Colonic mucosa (tissue), 4 donors: ENCODE data around the gene CCDC136. TPM values are rescaled to one million over a fixed set of nuclear protein-coding genes. Genes with fewer than 3 reads are reported as not detected.

Experiments
- DNase-seq: peaks from one replicate; pipeline ENCODE4 v3.0.0-alpha.2; 2020
- H3K27ac ChIP-seq: fragments of 200-600 bp; one replicate; pipeline ENCODE4 v1.8.0; 2021
- H3K27me3 ChIP-seq: fragments of 200-600 bp; one replicate; pipeline ENCODE4 v1.8.0; 2021
- H3K36me3 ChIP-seq: fragments of 200-600 bp; one replicate; pipeline ENCODE4 v1.8.0; 2021
- H3K4me1 ChIP-seq: fragments of 200-600 bp; one replicate; pipeline ENCODE4 v1.8.0; 2021; ENCODE audit warnings: mild to moderate bottlenecking
- H3K4me3 ChIP-seq: fragments of 200-600 bp; one replicate; pipeline ENCODE4 v1.8.0; 2021
- H3K9ac ChIP-seq, 2 donors: one replicate each; pipeline ENCODE4 v1.7.0; 2013; ENCODE audit warnings: control low read depth in 2 of 2, low read depth in 2 of 2, low read length in 2 of 2
- H3K9me3 ChIP-seq: fragments of 200-600 bp; one replicate; pipeline ENCODE4 v1.8.0; 2021
- intact Hi-C: fragments of 100-400 bp; cut with DNase I; formaldehyde crosslinking; loops from one replicate; pipeline ENCODE4 v1.14.1; 2022
- total RNA-seq, 2 donors: library from RNA; stranded (reverse); fragmentation: NEBNext Ultra II Directional in 1 of 2; extraction: Animal tissue kit (Norgen Biotek cat#: 25700) in 1 of 2; gene quantifications; one replicate each; pipeline ENCODE4 v1.2.1, GENCODE V29; 2021
- TF ChIP-seq, protein P1 (sequence below): fragments of 200-600 bp; IDR thresholded peaks from one replicate; pipeline ENCODE4 v1.8.0; 2022; ENCODE audit warnings: antibody characterized with exemption, mild to moderate bottlenecking
- donor health status: healthy.
- donor health status: DM: no; HTN: no; CAD: no.
- donor health status: DM: no; HTN: no; CAD: no.

CCDC136 gene
- total RNA-seq, 2 donors from 2014 or later: 0.64 to 5.8 TPM

DNA sequence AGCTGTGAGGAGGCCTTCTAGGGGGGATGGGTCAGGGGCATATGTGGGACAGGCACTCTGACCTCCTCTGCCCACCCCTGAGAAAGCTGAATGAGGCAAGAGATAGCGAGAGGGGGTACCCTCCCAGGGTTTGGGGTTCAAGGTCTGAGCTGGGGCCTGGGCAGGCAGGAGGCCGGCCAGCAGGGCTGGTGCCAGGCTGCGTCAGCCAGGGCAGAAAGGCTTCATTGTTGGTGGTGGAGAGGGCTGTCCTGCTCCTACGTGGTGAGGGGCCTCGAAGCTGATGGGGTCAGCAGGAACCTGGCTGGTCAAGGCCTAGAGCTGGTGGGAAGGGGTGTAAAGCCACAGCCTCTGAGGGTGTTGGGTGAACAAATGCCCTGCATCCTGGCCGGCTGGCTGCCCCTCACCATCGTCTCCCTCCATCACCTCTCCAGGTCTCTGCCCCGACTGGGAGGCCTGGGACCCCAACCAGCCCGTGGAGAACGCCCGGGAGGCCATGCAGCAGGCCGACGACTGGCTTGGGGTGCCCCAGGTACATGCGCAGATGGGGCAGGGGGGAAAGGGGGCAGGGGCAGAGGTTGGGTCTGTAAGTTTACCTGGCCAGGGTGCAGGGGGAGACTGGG, 45.1 kb downstream of the CCDC136 start:
- Histone ChIP-seq H3K4me3 (no peak overlapping the region), H3K27ac (no peak overlapping the region), H3K9me3 (no peaks in the 10 kb centered on the region), H3K36me3 (no peaks in the 10 kb centered on the region), H3K9ac (no peak overlapping the region), H3K27me3 (peaks cover 3% of the 10 kb centered on the region), H3K4me1 (no peaks in the 10 kb centered on the region)
- DNase-seq: no peak
- intact Hi-C loops: no loop called here
- TF ChIP-seq, protein P1, sequence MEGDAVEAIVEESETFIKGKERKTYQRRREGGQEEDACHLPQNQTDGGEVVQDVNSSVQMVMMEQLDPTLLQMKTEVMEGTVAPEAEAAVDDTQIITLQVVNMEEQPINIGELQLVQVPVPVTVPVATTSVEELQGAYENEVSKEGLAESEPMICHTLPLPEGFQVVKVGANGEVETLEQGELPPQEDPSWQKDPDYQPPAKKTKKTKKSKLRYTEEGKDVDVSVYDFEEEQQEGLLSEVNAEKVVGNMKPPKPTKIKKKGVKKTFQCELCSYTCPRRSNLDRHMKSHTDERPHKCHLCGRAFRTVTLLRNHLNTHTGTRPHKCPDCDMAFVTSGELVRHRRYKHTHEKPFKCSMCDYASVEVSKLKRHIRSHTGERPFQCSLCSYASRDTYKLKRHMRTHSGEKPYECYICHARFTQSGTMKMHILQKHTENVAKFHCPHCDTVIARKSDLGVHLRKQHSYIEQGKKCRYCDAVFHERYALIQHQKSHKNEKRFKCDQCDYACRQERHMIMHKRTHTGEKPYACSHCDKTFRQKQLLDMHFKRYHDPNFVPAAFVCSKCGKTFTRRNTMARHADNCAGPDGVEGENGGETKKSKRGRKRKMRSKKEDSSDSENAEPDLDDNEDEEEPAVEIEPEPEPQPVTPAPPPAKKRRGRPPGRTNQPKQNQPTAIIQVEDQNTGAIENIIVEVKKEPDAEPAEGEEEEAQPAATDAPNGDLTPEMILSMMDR: no peak

DNA sequence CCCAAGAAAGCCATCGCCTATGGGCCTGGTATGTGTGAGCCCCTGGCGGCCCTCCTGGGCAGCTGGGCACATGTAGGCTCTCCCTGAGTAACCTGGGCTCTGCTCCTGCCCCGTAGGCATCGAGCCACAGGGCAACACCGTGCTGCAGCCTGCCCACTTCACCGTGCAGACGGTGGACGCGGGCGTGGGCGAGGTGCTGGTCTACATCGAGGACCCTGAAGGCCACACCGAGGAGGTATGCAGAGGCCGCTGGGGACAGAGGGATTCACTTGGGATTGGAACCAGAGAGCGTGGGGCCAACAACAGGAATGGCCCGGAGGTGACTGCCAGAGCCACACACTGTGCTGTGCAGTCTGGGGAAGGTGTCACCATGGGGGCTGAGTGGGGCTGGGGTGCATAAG, 45.8 kb downstream of the CCDC136 start:
- Histone ChIP-seq H3K9ac (no peak overlapping the region), H3K27ac (no peak overlapping the region), H3K4me3 (no peak overlapping the region), H3K4me1 (no peaks in the 10 kb centered on the region), H3K27me3 (no peaks in the 10 kb centered on the region), H3K36me3 (no peaks in the 10 kb centered on the region), H3K9me3 (no peaks in the 10 kb centered on the region)
- no peak for DNase-seq
- intact Hi-C loops: no loop called here
- TF ChIP-seq, protein P1: no peak

DNA sequence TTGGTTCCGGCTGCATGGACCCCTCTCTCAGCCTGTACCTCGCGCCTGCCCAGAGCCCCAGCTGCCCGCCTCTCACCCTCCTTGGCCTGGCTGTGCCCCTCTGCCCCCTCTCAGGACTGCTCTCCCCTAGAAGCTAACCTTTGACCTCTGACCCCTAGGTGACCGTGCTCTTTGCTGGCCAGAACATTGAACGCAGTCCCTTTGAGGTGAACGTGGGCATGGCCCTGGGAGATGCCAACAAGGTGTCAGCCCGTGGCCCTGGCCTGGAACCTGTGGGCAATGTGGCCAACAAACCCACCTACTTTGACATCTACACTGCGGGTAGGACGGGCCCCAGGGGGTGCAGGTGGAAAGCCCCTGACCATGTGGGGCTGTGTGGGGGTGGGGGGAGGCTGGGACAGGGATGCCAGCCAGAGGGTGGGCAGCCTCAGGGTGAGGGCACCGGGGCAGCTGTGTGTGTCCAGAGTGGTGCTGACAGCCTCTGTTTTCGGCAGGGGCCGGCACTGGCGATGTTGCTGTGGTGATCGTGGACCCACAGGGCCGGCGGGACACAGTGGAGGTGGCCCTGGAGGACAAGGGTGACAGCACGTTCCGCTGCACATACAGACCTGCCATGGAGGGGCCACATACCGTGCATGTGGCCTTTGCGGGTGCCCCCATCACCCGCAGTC, 46.5 kb downstream of the CCDC136 start:
- intact Hi-C loops: no loop called here
- H3K9ac ChIP-seq: no peak overlapping the region
- TF ChIP-seq, protein P1: no peak
- no peaks in the 10 kb centered on the region for H3K9me3 ChIP-seq
- no peak overlapping the region for H3K27ac ChIP-seq
- no peaks in the 10 kb centered on the region for H3K4me1 ChIP-seq
- H3K36me3 ChIP-seq: no peaks in the 10 kb centered on the region
- no peak for DNase-seq
- no peaks in the 10 kb centered on the region for H3K27me3 ChIP-seq
- no peak overlapping the region for H3K4me3 ChIP-seq

DNA sequence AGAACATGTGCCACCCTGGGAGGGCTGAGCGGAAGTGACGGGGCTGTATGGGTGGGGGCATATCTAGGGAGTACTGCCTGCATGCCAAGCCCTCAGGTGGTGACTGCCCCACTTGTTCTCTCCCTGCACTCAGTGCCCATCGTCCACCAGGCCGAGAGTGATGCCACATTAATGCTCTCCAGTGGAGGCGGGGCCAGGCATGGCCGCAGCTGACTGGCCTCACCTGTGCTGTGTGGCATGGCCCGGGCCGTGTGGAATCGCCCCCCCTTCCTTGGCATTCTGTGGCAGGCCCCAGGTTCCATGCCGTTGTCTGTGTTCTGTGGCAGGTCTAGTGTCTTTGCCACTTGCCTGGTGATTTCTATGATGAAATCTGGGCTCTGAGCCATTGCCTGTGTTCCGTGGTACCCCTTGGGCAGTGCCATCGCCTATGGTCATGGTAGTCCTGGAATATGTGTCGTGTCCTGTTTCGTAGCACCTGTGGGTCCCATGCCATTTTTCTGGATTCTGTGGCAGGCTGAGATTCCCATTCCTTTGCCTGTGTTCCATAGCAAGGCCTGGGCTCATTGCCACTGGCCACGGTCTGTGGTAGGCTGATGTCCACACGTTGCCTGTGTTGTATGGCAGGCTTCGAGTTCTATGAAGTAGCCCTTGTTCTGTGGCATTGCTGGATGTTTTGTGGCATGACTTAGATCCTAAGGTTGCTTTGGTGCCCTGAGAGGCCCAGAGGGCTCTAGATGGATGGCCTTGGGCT, 47.4 kb downstream of the CCDC136 start:
- no peaks in the 10 kb centered on the region for H3K27me3 ChIP-seq
- TF ChIP-seq, protein P1: no peak
- H3K27ac ChIP-seq: no peak overlapping the region
- H3K4me3 ChIP-seq: no peak overlapping the region
- no peak for DNase-seq
- H3K4me1 ChIP-seq: no peaks in the 10 kb centered on the region
- intact Hi-C loops: no loop called here
- H3K36me3 ChIP-seq: no peaks in the 10 kb centered on the region
- H3K9ac ChIP-seq: no peak overlapping the region
- H3K9me3 ChIP-seq: no peaks in the 10 kb centered on the region

DNA sequence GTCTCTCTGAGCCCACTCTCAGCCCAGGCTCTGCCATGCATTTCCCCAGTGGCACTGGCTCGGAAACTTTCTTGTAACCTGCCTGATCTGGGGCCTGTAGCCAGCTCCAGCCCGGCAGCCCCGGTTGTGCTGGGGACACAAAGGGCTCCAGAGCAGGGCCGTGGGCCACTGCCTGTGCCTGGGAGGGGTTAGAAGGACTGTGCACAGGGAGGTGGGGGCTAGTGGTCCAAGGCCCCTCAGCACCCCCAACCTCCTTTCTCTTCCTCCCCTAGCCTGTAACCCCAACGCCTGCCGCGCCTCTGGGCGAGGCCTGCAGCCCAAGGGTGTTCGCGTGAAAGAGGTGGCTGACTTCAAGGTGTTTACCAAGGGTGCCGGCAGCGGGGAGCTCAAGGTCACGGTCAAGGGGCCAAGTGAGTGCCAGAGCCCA, 48.0 kb downstream of the CCDC136 start:
- intact Hi-C loops: loop anchor here (2.0 kb wide), 1 partner anchor 43 kb away; no protein-coding TSS in a partner anchor

More for the DNA sequence above, 48.0 kb downstream of the CCDC136 start:
- DNase-seq: no peak
- Histone ChIP-seq H3K27me3 (no peaks in the 10 kb centered on the region), H3K4me1 (no peaks in the 10 kb centered on the region), H3K36me3 (no peaks in the 10 kb centered on the region), H3K27ac (no peak overlapping the region), H3K4me3 (no peak overlapping the region), H3K9me3 (no peaks in the 10 kb centered on the region), H3K9ac (no peak overlapping the region)
- TF ChIP-seq, protein P1: no peak
